K562 (cell line): ENCODE results near the gene AHI1. TPM values are rescaled to one million over a fixed set of nuclear protein-coding genes. Genes with fewer than 3 reads are reported as not detected.

ENCODE experiments used
- ATAC-seq: fragments of 200-7000 bp; cut with Tn5 transposase; 3 replicates; pipeline ENCODE4 v1.9.1; 2020; ENCODE audit warnings: moderate library complexity
- BruUV-seq: library from RNA; stranded (reverse); fragments of 400-500 nt; replicated peaks from 2 replicates; lab custom pipeline; 2021; lab: Mats Ljungman, UMichigan
- CTCF ChIA-PET: fragments of 300-600 bp; formaldehyde crosslinking; extraction: SDS; loops from one replicate; lab custom pipeline; 2021; ENCODE audit warnings: low intra/inter-chr PET ratio; lab: Yijun Ruan, JAX
- POLR2A ChIA-PET: fragments of 300-600, 350-650 bp; sonication (Branson Sonifier 250); formaldehyde crosslinking; extraction: SDS; loops from one replicate; lab custom pipeline; 2021; ENCODE audit warnings: antibody characterized with exemption, inconsistent platforms; lab: Yijun Ruan, JAX
- DNase-seq, 4 experiments: peaks; one replicate each; pipeline versions ENCODE4 v3.0.0 to v3.0.0-alpha.2; 2011 to 2018; ENCODE audit warnings: low spot score in 3 of 4, mixed read lengths in 3 of 4; ENCODE audit errors: extremely low read depth in 1 of 4
- FAIRE-seq: peaks from 2 replicates; lab custom pipeline; 2011; peaks lifted over from hg19 to GRCh38; lab: Jason Lieb, UNC
- H2AFZ ChIP-seq: 2 replicates; pipeline ENCODE4 v1.6.0; 2011; ENCODE audit warnings: low read depth, low read length, control low read depth, inconsistent platforms
- H3K27ac ChIP-seq: fragments of 200-600 bp; 3 replicates; pipeline ENCODE4 v1.8.0; 2011; ENCODE audit warnings: low read depth, mild to moderate bottlenecking, control low read depth, inconsistent platforms, low read length, moderate library complexity, mixed read lengths; ENCODE audit errors: extremely low read depth
- H3K27me3 ChIP-seq, 2 experiments: fragments of 300-600 bp in 1 of 2; 2 replicates in 1 of 2; 3 replicates in 1 of 2; pipeline versions ENCODE4 v1.6.0 to v1.8.0; 2011; ENCODE audit warnings: inconsistent platforms in 2 of 2, low read length in 2 of 2, mild to moderate bottlenecking in 1 of 2, mixed read lengths in 1 of 2, moderate library complexity in 1 of 2; ENCODE audit not compliant: control insufficient read depth in 2 of 2, insufficient read depth in 2 of 2
- H3K36me3 ChIP-seq: fragments of 300-600 bp; 3 replicates; pipeline ENCODE4 v1.8.0; 2011; ENCODE audit warnings: mild to moderate bottlenecking, low read length, inconsistent platforms; ENCODE audit not compliant: control insufficient read depth, insufficient read depth
- H3K4me1 ChIP-seq, 2 experiments: fragments of 200-600 bp in 1 of 2; replicated peaks in 1 of 2; 2 replicates in 1 of 2; 3 replicates in 1 of 2; pipeline versions ENCODE4 v1.5.1 to v1.8.0; 2011; ENCODE audit warnings: inconsistent platforms in 2 of 2, low read length in 2 of 2, mild to moderate bottlenecking in 1 of 2, mixed read lengths in 1 of 2, moderate library complexity in 1 of 2; ENCODE audit not compliant: control insufficient read depth in 2 of 2, insufficient read depth in 2 of 2
- H3K4me2 ChIP-seq: 2 replicates; pipeline ENCODE4 v1.6.1; 2011; ENCODE audit warnings: low read length, control low read depth, inconsistent platforms, mixed read lengths; ENCODE audit not compliant: insufficient read depth
- H3K4me3 ChIP-seq: fragments of 200-600 bp; sonication (generic), shearing (Covaris generic); 2 replicates; pipeline ENCODE4 v1.5.1; 2016; ENCODE audit warnings: control low read depth, inconsistent platforms
- H3K79me2 ChIP-seq: fragments of 200-600 bp; 3 replicates; pipeline ENCODE4 v1.8.0; 2011; ENCODE audit warnings: low read length, inconsistent platforms; ENCODE audit not compliant: control insufficient read depth, insufficient read depth
- H3K9ac ChIP-seq, 2 experiments: 2 replicates each; pipeline versions ENCODE4 v1.6.0 to v1.6.1; 2011; ENCODE audit warnings: low read depth in 2 of 2, low read length in 2 of 2, control low read depth in 1 of 2, inconsistent platforms in 1 of 2, mild to moderate bottlenecking in 1 of 2, mixed read lengths in 1 of 2; ENCODE audit not compliant: insufficient read depth in 1 of 2
- H3K9me1 ChIP-seq: one replicate; pipeline ENCODE4 v1.6.0; 2011; ENCODE audit warnings: inconsistent platforms, mild to moderate bottlenecking, low read length, moderate library complexity; ENCODE audit not compliant: control insufficient read depth, insufficient read depth
- H3K9me3 ChIP-seq: replicated peaks from 2 replicates; pipeline ENCODE4 v1.5.1; 2011; ENCODE audit warnings: low read depth, low read length, inconsistent platforms; ENCODE audit not compliant: control insufficient read depth, insufficient read depth
- H4K20me1 ChIP-seq: replicated peaks from 2 replicates; pipeline ENCODE4 v1.6.1; 2011; ENCODE audit warnings: low read length, inconsistent platforms, mixed read lengths; ENCODE audit not compliant: control insufficient read depth, insufficient read depth
- ATF1 ChIP-seq, 2 experiments: fragments of 450-650 bp in 1 of 2; IDR thresholded peaks; 2 replicates each; pipeline ENCODE4 v1.6.1; 2016; ENCODE audit warnings: missing compliant biosample characterization in 1 of 2, missing genetic modification characterization in 1 of 2
- GABPA ChIP-seq: fragments of 200-800 bp; sonication (Bioruptor generic); conservative IDR thresholded peaks from 2 replicates; pipeline ENCODE4 v1.6.1; 2016; ENCODE audit warnings: low read depth, missing genetic modification characterization, missing compliant biosample characterization
- KAT8 ChIP-seq: fragments of 450-650 bp; IDR thresholded peaks from 2 replicates; pipeline ENCODE4 v1.6.1; 2016; ENCODE audit warnings: low read depth, mild to moderate bottlenecking
- MAZ ChIP-seq, 2 experiments: fragments of 450-650 bp in 1 of 2; sonication (generic) in 1 of 2; formaldehyde crosslinking; IDR thresholded peaks in 1 of 2; conservative IDR thresholded peaks in 1 of 2; 2 replicates each; pipeline versions ENCODE4 v1.4.0 to v1.5.0; 2020; ENCODE audit warnings: mild to moderate bottlenecking in 1 of 2, missing genetic modification reagents in 1 of 2
- TCF7 ChIP-seq: sonication (generic); IDR thresholded peaks from 2 replicates; pipeline ENCODE4 v1.6.1; 2016; ENCODE audit warnings: antibody characterized with exemption, borderline replicate concordance
- XRCC3 ChIP-seq: fragments of 450-650 bp; IDR thresholded peaks from 2 replicates; pipeline ENCODE4 v1.6.1; 2017; ENCODE audit warnings: mild to moderate bottlenecking, moderate library complexity
- ZNF282 ChIP-seq: sonication (generic); formaldehyde crosslinking; IDR thresholded peaks from 2 replicates; pipeline ENCODE4 v1.8.1; 2023; ENCODE audit warnings: missing genetic modification reagents
- ZNF316 ChIP-seq: fragments of 450-650 bp; IDR thresholded peaks from 2 replicates; pipeline ENCODE4 v1.6.1; 2016
- ZNF644 ChIP-seq: fragments of 200-800 bp; sonication (Bioruptor generic); IDR thresholded peaks from 2 replicates; pipeline ENCODE4 v1.6.1; 2016; ENCODE audit warnings: low read depth, missing genetic modification characterization, missing compliant biosample characterization
- WGBS: fragments of 100-300 bp; shearing (Covaris generic); methylation state at CpG from one replicate; pipeline ENCODE4 v1.1.6; 2016; ENCODE audit warnings: low coverage, mixed read lengths; ENCODE audit not compliant: insufficient coverage; ENCODE audit errors: missing lambda C conversion rate; 5-methylcytosine and 5-hydroxymethylcytosine counted together
- in situ Hi-C: fragments of 300-500 bp; cut with MboI; formaldehyde crosslinking; loops from 4 replicates; pipeline ENCODE4 v1.15.0; 2018; ENCODE audit warnings: inconsistent platforms, mixed read lengths
- intact Hi-C: fragments of 100-400 bp; cut with micrococcal nuclease; formaldehyde crosslinking; loops from 2 replicates; pipeline ENCODE4 v1.14.2; 2022
- polyA plus RNA-seq, 8 experiments: library from polyadenylated mRNA; depleted of rRNA in 4 of 8; stranded (reverse) in 5 of 8; unstranded in 3 of 8; fragments of >200 nt; fragmentation: Nextera tagmentation in 2 of 8; fragmentation: Illumina TruSeq in 1 of 8; extraction: Ambion mirVana in 2 of 8; extraction: Trizol in 1 of 8; gene quantifications; 2 replicates each; pipeline versions ENCODE4 v1.2.1 to v1.2.3, GENCODE V29; 2011 to 2014; ENCODE audit warnings: inconsistent platforms in 1 of 8, missing spikeins in 1 of 8
- total RNA-seq, 7 experiments: library from RNA; depleted of rRNA in 6 of 7; stranded (reverse); fragments of >200 nt in 6 of 7; fragmentation: Illumina TruSeq in 2 of 7; extraction: Trizol in 2 of 7; gene quantifications; 2 replicates each; pipeline versions ENCODE4 v1.2.1 to v1.2.3, GENCODE V29; 2011 to 2021; ENCODE audit warnings: low replicate concordance in 1 of 7

AHI1 gene
- total and polyA plus RNA-seq, 9 of the 15 experiments (the other 6 are each of a cell fraction or from before 2014, with no cell fraction given) = 24.7 to 54.9 (median 32.2) TPM

DNA sequence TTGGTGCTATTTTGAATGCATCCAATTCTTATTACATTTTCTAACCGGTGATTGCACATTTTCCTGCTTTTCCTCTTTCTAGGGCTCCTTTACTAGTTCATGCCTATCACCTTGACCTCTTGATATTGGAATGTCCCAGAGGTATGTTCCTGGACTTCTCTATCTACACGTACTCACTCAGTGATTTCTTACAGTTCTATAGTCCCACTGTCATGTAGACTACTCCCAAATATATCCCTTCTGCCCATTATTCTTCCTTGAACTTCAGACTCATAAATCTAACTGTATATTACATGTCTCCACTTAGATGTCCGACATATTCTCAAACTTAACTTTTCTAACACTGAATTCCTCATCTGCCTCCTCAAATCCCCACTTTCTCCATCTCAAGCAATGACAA lies 7.2 kb upstream of the AHI1 start:
- no peak overlapping the region for H3K4me2 ChIP-seq
- H4K20me1 ChIP-seq = no peaks in the 10 kb centered on the region
- no peak for ATAC-seq
- no peak overlapping the region for H3K9ac ChIP-seq
- no peaks in the 10 kb centered on the region for H3K27me3 ChIP-seq
- no TSS peak for BruUV-seq
- no peaks in the 10 kb centered on the region for H3K9me3 ChIP-seq
- no peak overlapping the region for H3K4me3 ChIP-seq
- POLR2A ChIA-PET = no interaction called here
- H3K4me1 ChIP-seq = peaks cover 0 to 9% of the 10 kb centered on the region in 2 experiments; a peak in 4 of 5 replicates
- no peak for FAIRE-seq
- no peaks in the 10 kb centered on the region for H3K79me2 ChIP-seq
- H3K36me3 ChIP-seq = no peaks in the 10 kb centered on the region
- H3K9me1 ChIP-seq = no peaks in the 10 kb centered on the region
- CTCF ChIA-PET = interaction anchor here (1.3 kb wide), 1 partner anchor 31 kb away, joined by 3 read pairs; no protein-coding TSS in a partner anchor
- no peak for TF ChIP-seq TCF7
- TF ChIP-seq ZNF316 = no peak
- TF ChIP-seq GABPA (tag) = no peak
- no peak for TF ChIP-seq ZNF282 (CRISPR knock-in tag)
- TF ChIP-seq MAZ (CRISPR knock-in tag; conservative IDR thresholded peaks at IDR 0.05 in 1 of 2, IDR thresholded peaks at IDR 0.05 in 1 of 2) = no peak
- no peak for TF ChIP-seq XRCC3
- no peak for TF ChIP-seq ZNF644 (tag)
- TF ChIP-seq KAT8 = no peak
- TF ChIP-seq ATF1 (CRISPR knock-in tag; IDR thresholded peaks at IDR 0.05) = no peak
- TF ChIP-seq ATF1 (tag; IDR thresholded peaks at IDR 0.05) = no peak
- DNase-seq = no peak
- in situ Hi-C loops = no loop called here
- 28% methylated on average over 3 of the region's 3 CpGs for WGBS
- intact Hi-C loops = loop anchor here (10.0 kb wide), 1 partner anchor 810 kb away; no protein-coding TSS in a partner anchor
- H2AFZ ChIP-seq = no peak overlapping the region
- H3K27ac ChIP-seq = no peak overlapping the region
